Fibroblast of lung (primary cell): ENCODE results near the gene GGTLC2. TPM values are rescaled to one million over a fixed set of nuclear protein-coding genes. Genes with fewer than 3 reads are reported as not detected.

Experiments
- DNase-seq, 2 donors: peaks; one replicate each; pipeline versions ENCODE4 v3.0.0 to v3.0.0-alpha.2; 2010; ENCODE audit warnings: low read depth in 2 of 2
- H2AFZ ChIP-seq: 2 replicates; pipeline ENCODE4 v1.5.1; 2012; ENCODE audit warnings: low read length, control low read depth, inconsistent platforms
- H3K27ac ChIP-seq: 2 replicates; pipeline ENCODE4 v1.5.1; 2011; ENCODE audit warnings: low read length, control low read depth; ENCODE audit not compliant: insufficient read depth
- H3K27me3 ChIP-seq: 2 replicates; pipeline ENCODE4 v1.5.1; 2011; ENCODE audit warnings: mild to moderate bottlenecking, low read length; ENCODE audit not compliant: control insufficient read depth, insufficient read depth
- H3K36me3 ChIP-seq: 2 replicates; pipeline ENCODE4 v1.5.1; 2011; ENCODE audit warnings: low read length; ENCODE audit not compliant: control insufficient read depth, insufficient read depth
- H3K4me1 ChIP-seq: 2 replicates; pipeline ENCODE4 v1.5.1; 2011; ENCODE audit warnings: low read length; ENCODE audit not compliant: control insufficient read depth, insufficient read depth; ENCODE audit errors: extremely low read depth
- H3K4me2 ChIP-seq: 2 replicates; pipeline ENCODE4 v1.5.1; 2011; ENCODE audit warnings: low read length, control low read depth; ENCODE audit not compliant: insufficient read depth; ENCODE audit errors: extremely low read depth
- H3K4me3 ChIP-seq, 4 experiments: fragments of 200-600 bp in 1 of 4; sonication (generic) in 1 of 4; replicated peaks in 1 of 4; 2 replicates each; pipeline ENCODE4 v1.5.1; 2011 to 2016; ENCODE audit warnings: low read length in 4 of 4, low read depth in 3 of 4, mild to moderate bottlenecking in 3 of 4, control low read depth in 2 of 4, inconsistent platforms in 1 of 4, mixed read lengths in 1 of 4; ENCODE audit not compliant: insufficient read depth in 1 of 4; ENCODE audit errors: control extremely low read depth in 1 of 4
- H3K79me2 ChIP-seq: 2 replicates; pipeline ENCODE4 v1.5.1; 2012; ENCODE audit warnings: mild to moderate bottlenecking, low read length, inconsistent platforms; ENCODE audit not compliant: control insufficient read depth, insufficient read depth
- H3K9ac ChIP-seq: 2 replicates; pipeline ENCODE4 v1.5.1; 2011; ENCODE audit warnings: mild to moderate bottlenecking, low read length, control low read depth; ENCODE audit not compliant: insufficient read depth
- H3K9me3 ChIP-seq: 2 replicates; pipeline ENCODE4 v1.5.1; 2012; ENCODE audit warnings: low read depth, low read length; ENCODE audit not compliant: control insufficient read depth, insufficient read depth
- H4K20me1 ChIP-seq: 2 replicates; pipeline ENCODE4 v1.5.1; 2011; ENCODE audit warnings: low read length; ENCODE audit not compliant: control insufficient read depth, insufficient read depth; ENCODE audit errors: extremely low read depth
- EZH2 ChIP-seq: IDR thresholded peaks from 2 replicates; pipeline ENCODE4 v1.5.1; 2012; ENCODE audit warnings: low read length, control low read depth, mild to moderate bottlenecking; ENCODE audit errors: missing control alignments
- polyA plus RNA-seq, 2 donors: library from polyadenylated mRNA; depleted of rRNA in 1 of 2; stranded (reverse) in 1 of 2; unstranded in 1 of 2; fragments of >200 nt; gene quantifications; 2 replicates each; pipeline ENCODE4 v1.2.1, GENCODE V29; 2011 to 2012; ENCODE audit warnings: missing spikeins in 1 of 2
- total RNA-seq: library from RNA; depleted of rRNA; stranded (reverse); fragments of >200 nt; gene quantifications from 2 replicates; pipeline ENCODE4 v1.2.1, GENCODE V29; 2014
- TF ChIP-seq, protein P1 (sequence below), 2 donors: IDR thresholded peaks in 1 of 2; conservative IDR thresholded peaks in 1 of 2; 1 replicate in 1 of 2; 2 replicates in 1 of 2; pipeline ENCODE4 v1.5.1; 2011 to 2012; ENCODE audit warnings: low read length in 2 of 2, control low read depth in 1 of 2, inconsistent platforms in 1 of 2, low read depth in 1 of 2, mild to moderate bottlenecking in 1 of 2

Gene GGTLC2
- total and polyA plus RNA-seq, 2 donors (not counting 1 experiment from before 2014, with no cell fraction given), result not detected

DNA sequence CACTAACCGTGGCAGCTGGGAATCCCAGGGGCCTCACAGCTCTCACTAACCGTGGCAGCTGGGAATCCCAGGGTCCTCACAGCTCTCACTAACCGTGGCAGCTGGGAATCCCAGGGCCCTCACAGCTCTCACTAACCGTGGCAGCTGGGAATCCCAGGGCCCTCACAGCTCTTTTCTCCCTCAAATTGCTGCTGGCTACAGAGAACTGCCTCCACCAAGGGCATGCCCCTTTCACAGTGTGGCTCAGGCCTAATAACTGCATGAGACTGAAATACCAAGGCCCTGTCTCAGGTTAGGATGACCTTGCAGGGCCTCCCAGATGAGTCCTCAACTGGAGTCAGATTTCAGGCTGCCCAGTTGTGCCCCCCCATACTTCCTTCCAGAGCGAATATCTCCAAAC is 35.1 kb upstream of the GGTLC2 start:
- Histone ChIP-seq H3K27ac (no peak overlapping the region), H3K4me2 (no peak overlapping the region), H3K4me3 (no peak overlapping the region), H3K27me3 (no peaks in the 10 kb centered on the region), H2AFZ (no peak overlapping the region), H4K20me1 (no peaks in the 10 kb centered on the region), H3K9me3 (no peaks in the 10 kb centered on the region), H3K36me3 (no peaks in the 10 kb centered on the region), H3K79me2 (no peaks in the 10 kb centered on the region), H3K4me1 (no peaks in the 10 kb centered on the region), H3K9ac (no peak overlapping the region)
- TF ChIP-seq, protein P1, sequence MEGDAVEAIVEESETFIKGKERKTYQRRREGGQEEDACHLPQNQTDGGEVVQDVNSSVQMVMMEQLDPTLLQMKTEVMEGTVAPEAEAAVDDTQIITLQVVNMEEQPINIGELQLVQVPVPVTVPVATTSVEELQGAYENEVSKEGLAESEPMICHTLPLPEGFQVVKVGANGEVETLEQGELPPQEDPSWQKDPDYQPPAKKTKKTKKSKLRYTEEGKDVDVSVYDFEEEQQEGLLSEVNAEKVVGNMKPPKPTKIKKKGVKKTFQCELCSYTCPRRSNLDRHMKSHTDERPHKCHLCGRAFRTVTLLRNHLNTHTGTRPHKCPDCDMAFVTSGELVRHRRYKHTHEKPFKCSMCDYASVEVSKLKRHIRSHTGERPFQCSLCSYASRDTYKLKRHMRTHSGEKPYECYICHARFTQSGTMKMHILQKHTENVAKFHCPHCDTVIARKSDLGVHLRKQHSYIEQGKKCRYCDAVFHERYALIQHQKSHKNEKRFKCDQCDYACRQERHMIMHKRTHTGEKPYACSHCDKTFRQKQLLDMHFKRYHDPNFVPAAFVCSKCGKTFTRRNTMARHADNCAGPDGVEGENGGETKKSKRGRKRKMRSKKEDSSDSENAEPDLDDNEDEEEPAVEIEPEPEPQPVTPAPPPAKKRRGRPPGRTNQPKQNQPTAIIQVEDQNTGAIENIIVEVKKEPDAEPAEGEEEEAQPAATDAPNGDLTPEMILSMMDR (conservative IDR thresholded peaks at IDR 0.05 in 1 of 2, IDR thresholded peaks at IDR 0.05 in 1 of 2; ENCODE audit: low read depth in 1 of 2, low read length in 2 of 2), result no peak
- TF ChIP-seq EZH2, result no peak
- peak in 1 of 2 donors; percentile 10 for DNase-seq

DNA sequence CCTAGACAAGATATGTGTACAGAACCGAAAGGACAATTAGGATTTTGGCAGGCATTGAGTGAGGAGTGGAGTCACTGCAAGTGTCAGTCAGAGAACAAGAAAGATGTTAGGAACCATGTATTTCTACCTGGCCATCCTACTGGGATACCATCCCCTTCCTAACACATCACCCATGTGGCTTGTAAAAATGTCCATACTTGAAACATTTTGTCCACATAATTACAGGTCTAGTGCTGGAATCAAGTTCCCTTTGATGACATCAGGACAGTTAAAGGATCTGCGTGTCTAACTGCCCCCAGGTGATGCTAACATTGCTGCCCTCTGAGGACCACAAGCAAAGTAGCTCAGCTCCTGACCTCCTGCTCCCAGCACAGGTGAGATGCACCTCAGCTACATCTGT is 31.9 kb upstream of the GGTLC2 start:
- Histone ChIP-seq H3K9me3 (no peaks in the 10 kb centered on the region), H3K4me1 (no peaks in the 10 kb centered on the region)
- no peak for DNase-seq

DNA sequence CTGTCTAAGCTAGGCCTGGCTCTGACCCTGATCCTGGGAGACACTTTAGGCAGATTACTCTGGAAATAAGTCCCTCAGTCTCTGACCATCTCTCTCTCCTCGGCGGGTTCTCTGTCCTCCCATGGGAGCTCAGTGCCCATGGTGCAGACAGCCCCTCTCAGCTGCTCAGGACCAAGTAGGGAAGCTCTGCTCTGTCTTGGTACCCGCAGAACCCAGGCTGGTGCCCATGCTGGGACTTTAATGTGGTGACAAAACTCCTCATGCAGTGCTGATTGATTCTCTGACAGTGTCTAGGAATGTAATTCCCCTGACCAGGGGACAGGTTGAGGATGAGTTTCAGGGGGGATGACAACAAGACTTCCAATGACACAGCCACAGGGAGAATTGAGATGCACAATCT is 30.3 kb upstream of the GGTLC2 start:
- no peak for DNase-seq
- no peaks in the 10 kb centered on the region for H3K79me2 ChIP-seq
- H3K27ac ChIP-seq, result no peak overlapping the region
- H3K36me3 ChIP-seq, result no peaks in the 10 kb centered on the region
- no peaks in the 10 kb centered on the region for H4K20me1 ChIP-seq
- H2AFZ ChIP-seq, result no peak overlapping the region
- no peak for TF ChIP-seq EZH2
- TF ChIP-seq, protein P1 (conservative IDR thresholded peaks at IDR 0.05 in 1 of 2, IDR thresholded peaks at IDR 0.05 in 1 of 2; ENCODE audit: low read depth in 1 of 2, low read length in 2 of 2), result no peak
- H3K4me1 ChIP-seq, result no peaks in the 10 kb centered on the region
- H3K9ac ChIP-seq, result no peak overlapping the region
- H3K27me3 ChIP-seq, result no peaks in the 10 kb centered on the region
- no peaks in the 10 kb centered on the region for H3K9me3 ChIP-seq
- H3K4me2 ChIP-seq, result no peak overlapping the region
- no peak overlapping the region for H3K4me3 ChIP-seq

More for the DNA sequence above, 31.9 kb upstream of the GGTLC2 start:
- Histone ChIP-seq H3K4me2 (no peak overlapping the region), H2AFZ (no peak overlapping the region), H3K27ac (no peak overlapping the region), H3K4me3 (no peak overlapping the region), H3K9ac (no peak overlapping the region), H3K36me3 (no peaks in the 10 kb centered on the region), H4K20me1 (no peaks in the 10 kb centered on the region), H3K79me2 (no peaks in the 10 kb centered on the region), H3K27me3 (no peaks in the 10 kb centered on the region)
- TF ChIP-seq, protein P1 (conservative IDR thresholded peaks at IDR 0.05 in 1 of 2, IDR thresholded peaks at IDR 0.05 in 1 of 2; ENCODE audit: low read depth in 1 of 2, low read length in 2 of 2), result no peak
- TF ChIP-seq EZH2, result no peak
